ENCODE results near the gene AAGAB.

GRCh38 chr15:67177752-67178151 is 76.7 kb downstream of the AAGAB start:
- TF ChIP-seq YY1 (IDR thresholded peaks at IDR 0.05; ENCODE audit: insufficient read depth, insufficient read length): no peak
- TF ChIP-seq ZNF274 (IDR thresholded peaks at IDR 0.05; ENCODE audit: low read depth, low read length): no peak
- no peak for TF ChIP-seq SUZ12 (IDR thresholded peaks at IDR 0.05; ENCODE audit: extremely low read depth, insufficient read depth, insufficient read length)

Data from NT2/D1 (cell line).